RCC 7860 (cell line): ENCODE measurements around the gene SOBP.

Source experiments
- DNase-seq: peaks from one replicate; pipeline ENCODE4 v3.0.0-alpha.2; 2015; ENCODE audit warnings: low spot score
- FAIRE-seq: peaks from 2 replicates; lab custom pipeline; 2012; peaks lifted over from hg19 to GRCh38; lab: Jason Lieb, UNC

The SOBP gene

DNA sequence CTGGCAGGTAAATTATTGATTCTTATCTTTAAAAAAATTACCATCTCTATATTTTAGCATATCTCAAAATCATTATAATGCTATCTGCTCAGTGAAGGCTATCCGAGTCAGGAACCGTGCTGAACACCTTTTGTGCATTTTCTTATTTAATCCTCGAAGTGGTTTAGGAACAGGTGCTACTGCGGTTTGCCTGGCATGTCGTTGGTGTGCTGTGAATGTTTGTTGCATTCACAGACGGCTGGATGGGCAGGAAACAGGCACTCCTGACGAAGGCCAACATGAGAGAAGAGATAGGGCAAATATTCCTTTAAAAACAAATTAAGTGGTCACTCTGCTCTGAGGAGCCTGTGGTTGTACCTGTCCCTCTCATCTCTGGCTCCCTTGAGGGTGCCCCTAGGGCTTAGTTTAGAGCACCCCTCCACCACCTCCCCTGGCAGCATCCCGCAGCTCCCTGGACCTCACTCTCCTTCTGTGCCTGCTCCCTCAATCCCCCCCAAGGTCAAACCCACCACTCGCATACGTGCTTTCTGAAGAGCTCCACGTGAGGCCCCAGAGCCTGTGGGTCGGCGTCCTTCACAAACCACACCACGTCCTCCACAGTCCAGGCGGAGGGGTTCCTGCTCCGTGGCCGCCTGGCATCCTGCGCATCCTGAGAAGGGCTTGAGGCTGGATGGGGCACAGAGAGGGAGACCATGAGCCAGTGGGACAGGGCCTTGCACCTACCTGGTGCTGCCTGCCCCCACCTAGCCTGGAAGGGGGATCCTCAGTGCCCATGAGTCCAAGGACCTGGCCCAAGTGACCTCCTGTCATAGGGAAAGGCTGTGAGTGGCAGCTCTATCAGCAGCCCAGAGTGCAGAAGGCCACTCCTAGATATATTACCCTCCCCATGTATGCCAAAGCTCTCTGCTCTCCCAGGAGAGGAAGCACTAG lies 217.7 kb downstream of the SOBP start:
- FAIRE-seq (no peak), DNase-seq (no peak)

DNA sequence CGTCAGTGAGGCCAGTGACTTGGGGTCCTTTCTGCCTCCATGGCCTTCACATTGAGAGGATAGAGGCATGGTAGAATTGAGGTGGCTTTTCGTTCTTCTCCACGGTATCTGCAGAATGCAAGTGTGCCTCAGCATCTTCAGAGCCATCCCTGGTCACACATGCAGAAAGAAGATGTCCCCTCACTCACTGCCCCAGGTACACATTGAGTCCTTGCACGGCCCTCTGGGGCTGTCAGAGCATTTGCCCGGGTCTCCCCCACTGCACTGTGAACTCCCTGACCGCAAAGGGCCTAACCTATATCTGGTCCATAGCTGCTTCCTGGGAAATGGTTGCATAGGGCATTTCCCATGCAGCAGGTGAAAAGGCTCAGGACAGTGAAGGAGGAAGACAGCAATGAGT lies 218.5 kb downstream of the SOBP start:
- DNase-seq = no peak
- no peak for FAIRE-seq

DNA sequence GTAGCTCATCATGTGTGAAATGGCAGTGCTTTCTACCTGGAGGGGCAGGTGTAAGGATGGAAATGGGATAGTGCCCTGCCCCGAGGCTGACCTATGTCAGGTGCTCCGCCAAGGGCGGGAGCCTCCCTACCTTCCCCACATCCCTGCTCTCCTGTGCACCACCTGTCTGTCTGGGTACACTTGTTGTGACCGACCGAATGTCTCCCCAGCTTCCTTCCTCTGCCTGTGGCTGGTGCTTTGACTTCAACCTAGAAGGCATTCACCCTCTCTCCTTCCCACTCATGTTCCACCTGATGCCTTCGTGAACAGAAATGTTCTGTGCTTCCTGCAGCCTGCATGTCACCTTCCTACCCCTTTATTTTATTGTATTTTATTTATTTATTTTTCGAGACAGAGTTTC lies 219.4 kb downstream of the SOBP start:
- FAIRE-seq (no peak), DNase-seq (no peak)
